H54 (cell line): ENCODE measurements around the gene HSD11B2.

Source experiments
- DNase-seq: peaks from one replicate; pipeline ENCODE4 v3.0.0; 2011; ENCODE audit warnings: low spot score, mixed read lengths; ENCODE audit not compliant: insufficient read length
- FAIRE-seq: peaks from 3 replicates; lab custom pipeline; 2011; peaks lifted over from hg19 to GRCh38; lab: Jason Lieb, UNC
- POLR2A ChIP-seq: IDR thresholded peaks from 2 replicates; pipeline ENCODE4 v1.6.1; 2011; ENCODE audit warnings: low read depth, mild to moderate bottlenecking, low read length

Gene HSD11B2

DNA sequence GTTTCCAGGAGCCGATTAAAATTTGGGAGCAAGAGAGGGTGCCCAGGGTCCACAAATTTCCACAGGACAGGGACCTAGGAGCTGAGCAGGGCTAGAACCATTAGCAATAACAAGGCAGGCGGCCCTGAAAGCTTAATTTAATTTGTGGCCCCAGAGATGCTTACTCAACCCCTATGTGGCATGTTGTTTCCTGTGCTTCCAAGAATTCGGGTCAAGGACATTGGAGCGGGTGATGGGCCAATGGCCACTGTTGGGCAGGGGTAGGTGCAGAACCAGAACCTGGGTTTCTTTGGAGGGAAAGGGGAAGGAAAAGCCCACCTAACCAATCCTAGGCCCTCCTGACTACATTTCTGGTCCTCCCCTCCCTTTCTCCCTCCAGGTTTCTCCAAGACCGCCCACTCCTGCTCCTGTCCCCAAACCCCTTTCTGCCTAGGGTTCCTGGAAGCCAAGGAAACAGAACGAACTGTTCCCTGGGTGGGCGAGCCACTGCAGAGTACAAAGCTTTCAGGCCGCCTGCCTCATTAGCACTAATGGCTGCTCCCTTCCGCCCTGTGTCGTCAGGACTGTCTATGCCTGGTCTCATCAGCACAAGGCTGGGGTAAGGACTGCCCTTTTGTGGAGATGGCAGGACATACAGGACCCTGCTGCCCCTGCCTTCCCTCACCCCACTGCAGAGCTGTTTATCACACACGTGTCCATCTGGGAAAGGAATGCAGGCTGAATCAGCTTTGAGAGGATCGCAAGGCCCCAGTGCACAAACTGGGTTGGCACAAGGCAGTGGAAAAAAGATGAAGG lies 53.0 kb downstream of the HSD11B2 start:
- FAIRE-seq (no peak), DNase-seq (no peak)
- no peak for TF ChIP-seq POLR2A

- FAIRE-seq (no peak), DNase-seq (no peak)
- TF ChIP-seq POLR2A: no peak
Observed at GRCh38 chr16:67486805-67487204, 55.9 kb downstream of the HSD11B2 start.
